Neutrophil (primary cell): ENCODE measurements around the gene SPDYE9.
"Not testable (repeated sequence)": the region's sequence is repeated elsewhere in the genome, so short reads cannot be mapped to it uniquely, and the experiment has no call there.

Experiments
- H3K27ac ChIP-seq: fragments of 200-600 bp; sonication (generic); 2 replicates; pipeline ENCODE4 v1.5.1; 2016; ENCODE audit warnings: mild to moderate bottlenecking, moderate library complexity
- H3K27me3 ChIP-seq: fragments of 200-600 bp; sonication (generic); 2 replicates; pipeline ENCODE4 v1.6.0; 2016; ENCODE audit warnings: mild to moderate bottlenecking
- H3K36me3 ChIP-seq: fragments of 200-600 bp; sonication (generic); 2 replicates; pipeline ENCODE4 v1.5.1; 2017
- H3K4me1 ChIP-seq, 2 experiments: fragments of 200-600 bp in 1 of 2; sonication (generic) in 1 of 2; 1 replicate in 1 of 2; 2 replicates in 1 of 2; pipeline versions ENCODE4 v1.5.1 to v1.6.1; 2013 to 2016; ENCODE audit warnings: low read depth in 1 of 2, low read length in 1 of 2, mild to moderate bottlenecking in 1 of 2, moderate library complexity in 1 of 2; ENCODE audit not compliant: control insufficient read depth in 1 of 2, insufficient read depth in 1 of 2
- H3K4me3 ChIP-seq, 2 experiments: fragments of 200-600 bp in 1 of 2; sonication (generic) in 1 of 2; 1 replicate in 1 of 2; 2 replicates in 1 of 2; pipeline ENCODE4 v1.5.1; 2013 to 2016; ENCODE audit warnings: low read depth in 1 of 2, low read length in 1 of 2, mild to moderate bottlenecking in 1 of 2, moderate library complexity in 1 of 2
- H3K9me3 ChIP-seq: fragments of 200-600 bp; sonication (generic); 2 replicates; pipeline ENCODE4 v1.5.1; 2016

SPDYE9 gene, protein sequence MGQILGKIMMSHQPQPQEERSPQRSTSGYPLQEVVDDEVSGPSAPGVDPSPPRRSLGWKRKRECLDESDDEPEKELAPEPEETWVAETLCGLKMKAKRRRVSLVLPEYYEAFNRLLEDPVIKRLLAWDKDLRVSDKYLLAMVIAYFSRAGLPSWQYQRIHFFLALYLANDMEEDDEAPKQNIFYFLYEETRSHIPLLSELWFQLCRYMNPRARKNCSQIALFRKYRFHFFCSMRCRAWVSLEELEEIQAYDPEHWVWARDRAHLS

DNA sequence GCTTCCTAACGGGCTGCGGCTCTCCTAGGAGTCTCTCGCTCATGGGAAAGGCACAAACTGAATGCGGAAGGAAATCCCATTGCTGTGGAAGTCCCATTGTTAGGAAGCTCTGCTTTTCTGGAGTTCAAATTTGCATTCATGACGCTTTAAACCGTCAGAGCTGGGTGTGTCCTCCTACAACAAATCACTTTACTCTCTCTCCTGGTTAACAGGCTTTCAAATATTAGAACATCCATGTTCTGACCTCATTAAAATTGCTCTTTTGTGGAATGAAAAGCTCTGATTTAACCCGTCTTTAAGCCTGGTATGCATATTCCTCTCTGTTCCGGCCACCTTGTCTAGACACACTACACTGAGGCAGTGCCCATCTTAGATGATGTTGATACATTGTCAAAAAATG, at the start of gene SPDYE9:
TSS of gene SPDYE9 (minus strand) at position 101 of the 400 bp plus-strand sequence. CDS start 1,800 bp downstream, outside the sequence.
- not testable (repeated sequence) for H3K36me3 ChIP-seq, H3K27ac ChIP-seq, H3K9me3 ChIP-seq, H3K4me1 ChIP-seq, H3K4me3 ChIP-seq, H3K27me3 ChIP-seq

DNA sequence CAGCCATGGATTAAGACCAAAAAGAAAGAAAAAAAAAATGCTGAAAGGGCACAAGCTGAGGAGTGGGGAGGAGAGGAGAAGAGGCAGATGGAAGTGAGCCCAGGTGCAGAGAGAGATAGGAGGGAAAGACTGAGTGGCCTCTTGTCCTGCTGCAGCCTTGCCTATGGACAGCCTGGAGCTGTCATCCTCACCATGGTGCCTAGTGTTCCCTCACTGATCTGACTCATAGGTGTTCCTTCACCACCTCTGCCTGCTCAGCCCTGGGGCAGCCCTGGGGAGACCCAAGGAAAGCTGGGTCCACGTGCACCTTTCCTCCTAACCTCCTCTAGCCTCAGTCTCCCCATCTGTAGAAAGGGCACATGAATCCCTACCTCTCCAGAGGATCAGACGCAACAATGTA, 49.0 kb upstream of the SPDYE9 start:
- H3K4me1 ChIP-seq, H3K27ac ChIP-seq, H3K9me3 ChIP-seq, H3K36me3 ChIP-seq, H3K4me3 ChIP-seq, H3K27me3 ChIP-seq: not testable (repeated sequence)

DNA sequence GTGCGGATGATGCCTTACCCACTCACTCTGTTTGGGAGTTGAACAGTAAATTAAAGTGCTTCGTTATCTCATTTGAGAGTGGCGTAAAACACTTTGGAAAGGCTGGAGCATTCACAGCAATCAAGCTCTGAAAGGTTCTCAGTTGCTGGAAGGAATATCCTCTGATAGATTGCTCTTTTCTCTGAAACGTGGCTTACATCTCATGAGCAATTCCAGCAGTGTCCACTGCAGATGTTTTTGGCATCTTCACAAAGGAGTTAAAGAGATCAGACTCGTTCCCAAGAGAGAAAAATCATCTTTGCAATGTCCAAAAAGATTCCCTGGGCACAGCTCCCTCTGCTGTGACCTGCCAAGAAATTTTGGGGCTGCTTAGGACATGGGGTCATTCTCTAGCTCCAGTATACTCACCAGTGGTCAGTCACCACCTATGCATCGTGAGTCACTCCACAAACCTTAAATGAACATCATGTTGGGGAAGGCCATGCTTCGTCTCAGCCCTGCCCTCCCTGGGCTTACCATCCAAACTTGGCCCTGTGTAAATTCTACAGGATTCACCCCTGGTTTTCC, 46.9 kb upstream of the SPDYE9 start:
- not testable (repeated sequence) for H3K4me1 ChIP-seq, H3K36me3 ChIP-seq, H3K27ac ChIP-seq

GRCh38 chr7:73130612-73131011, 44.8 kb upstream of the SPDYE9 start:
- H3K36me3 ChIP-seq, H3K4me1 ChIP-seq, H3K9me3 ChIP-seq, H3K4me3 ChIP-seq, H3K27me3 ChIP-seq, H3K27ac ChIP-seq: not testable (repeated sequence)

More for the DNA sequence above, 46.9 kb upstream of the SPDYE9 start:
- H3K9me3 ChIP-seq, H3K27me3 ChIP-seq, H3K4me3 ChIP-seq: not testable (repeated sequence)

GRCh38 chr7:73124126-73124525, 38.3 kb upstream of the SPDYE9 start:
- not testable (repeated sequence) for H3K4me1 ChIP-seq, H3K36me3 ChIP-seq, H3K9me3 ChIP-seq, H3K4me3 ChIP-seq, H3K27me3 ChIP-seq, H3K27ac ChIP-seq

DNA sequence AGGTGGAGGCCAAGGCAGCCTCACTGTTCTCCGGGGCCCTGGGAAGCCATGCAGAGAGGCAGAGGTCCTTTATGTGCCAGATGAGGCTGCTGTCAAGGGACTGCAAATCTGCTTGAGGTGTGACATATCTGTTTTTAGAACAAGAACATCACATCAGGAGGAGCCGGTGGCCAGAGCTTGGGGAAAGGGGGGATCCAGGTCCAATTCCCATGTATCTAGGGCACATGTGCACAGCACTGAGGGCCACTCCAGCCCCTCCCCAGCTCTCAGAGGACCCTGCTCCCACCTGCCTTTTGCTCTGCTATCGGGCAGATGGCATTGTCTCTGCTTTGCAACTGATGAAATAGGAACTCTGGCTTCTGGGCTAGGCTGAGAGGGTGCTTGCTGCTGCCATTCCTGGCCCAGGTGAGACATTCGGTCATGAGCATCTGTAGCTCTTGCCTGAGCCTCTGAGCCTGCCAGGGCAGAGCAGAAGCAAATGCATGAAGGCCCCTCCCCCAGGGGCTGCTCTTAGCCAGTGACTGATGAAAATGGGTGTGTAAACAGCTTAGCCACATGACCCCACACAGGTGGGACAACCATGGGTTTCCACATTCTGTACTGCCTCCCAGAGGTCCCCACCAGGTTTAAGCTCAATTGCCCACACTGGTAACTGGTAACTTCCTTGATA, 37.1 kb upstream of the SPDYE9 start:
- H3K27me3 ChIP-seq, H3K36me3 ChIP-seq, H3K27ac ChIP-seq, H3K9me3 ChIP-seq, H3K4me1 ChIP-seq, H3K4me3 ChIP-seq: not testable (repeated sequence)

DNA sequence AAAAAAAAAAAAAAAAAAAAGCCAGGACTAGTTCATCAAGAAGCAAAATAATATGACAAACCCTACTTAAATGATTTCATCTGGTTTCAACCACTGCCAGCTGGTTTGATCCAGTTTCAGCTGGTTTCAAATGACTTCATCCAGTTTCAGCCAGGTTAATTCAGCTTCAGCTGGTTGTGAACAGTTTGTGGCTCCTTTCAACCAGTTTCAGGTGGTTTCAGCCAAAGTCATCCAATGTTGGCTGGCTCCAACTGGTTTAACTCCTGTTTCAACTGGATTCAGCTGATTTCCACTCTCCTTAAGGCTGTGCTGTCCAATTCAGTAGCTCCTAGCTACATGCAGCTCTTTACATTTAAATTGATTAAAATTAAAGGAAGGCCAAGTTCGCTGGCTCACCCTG, 32.3 kb upstream of the SPDYE9 start:
- H3K36me3 ChIP-seq, H3K4me1 ChIP-seq, H3K9me3 ChIP-seq, H3K27me3 ChIP-seq, H3K4me3 ChIP-seq, H3K27ac ChIP-seq: not testable (repeated sequence)

DNA sequence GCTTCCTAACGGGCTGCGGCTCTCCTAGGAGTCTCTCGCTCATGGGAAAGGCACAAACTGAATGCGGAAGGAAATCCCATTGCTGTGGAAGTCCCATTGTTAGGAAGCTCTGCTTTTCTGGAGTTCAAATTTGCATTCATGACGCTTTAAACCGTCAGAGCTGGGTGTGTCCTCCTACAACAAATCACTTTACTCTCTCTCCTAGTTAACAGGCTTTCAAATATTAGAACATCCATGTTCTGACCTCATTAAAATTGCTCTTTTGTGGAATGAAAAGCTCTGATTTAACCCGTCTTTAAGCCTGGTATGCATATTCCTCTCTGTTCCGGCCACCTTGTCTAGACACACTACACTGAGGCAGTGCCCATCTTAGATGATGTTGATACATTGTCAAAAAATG, 28.0 kb downstream of the SPDYE9 start, which contains the start of gene SPDYE11:
TSS of gene SPDYE11 (minus strand) at position 101 of the 400 bp plus-strand sequence. CDS start 1,800 bp downstream, outside the sequence.
- H3K27ac ChIP-seq, H3K27me3 ChIP-seq, H3K4me1 ChIP-seq, H3K36me3 ChIP-seq, H3K4me3 ChIP-seq, H3K9me3 ChIP-seq: not testable (repeated sequence)

- H3K27ac ChIP-seq, H3K9me3 ChIP-seq, H3K27me3 ChIP-seq, H3K4me3 ChIP-seq, H3K36me3 ChIP-seq, H3K4me1 ChIP-seq: not testable (repeated sequence)
Observed at GRCh38 chr7:73029666-73030065, 56.2 kb downstream of the SPDYE9 start, which contains the start of gene SPDYE8. Gene SPDYE8 (minus strand): TSS chr7:73029766. CDS start chr7:73027966, 1,800 bp downstream.
